ENCODE measurements around the gene SPATA20. TPM values are rescaled to one million over a fixed set of nuclear protein-coding genes. Genes with fewer than 3 reads are reported as not detected.

The SPATA20 gene
- total RNA-seq, 4 donors from 2014 or later, result 22.3 to 67.9 (median 29.1) TPM

GRCh38 chr17:50536683-50537646 lies 10.0 kb upstream of the SPATA20 start:
- in situ Hi-C loops (cut with MboI; ENCODE audit: low sequenced_read_pairs in 4 of 4) (loop anchor here in 2 of 4 donors (25.0 kb wide), 2 partner anchors 100 to 300 kb away; partner anchors contain the start of genes ABCC3 (in 1 of the 2) and WFIKKN2 (in 1 of the 2)), intact Hi-C loops (cut with DNase I; ENCODE audit: low total_unique reads) (no loop called here)
- ATAC-seq, result no peak
- TF ChIP-seq POLR2A (IDR thresholded peaks at IDR 0.05) (no peak), CTCF (IDR thresholded peaks at IDR 0.05 in 4 of 5, conservative IDR thresholded peaks at IDR 0.05 in 1 of 5) (no peak)
- Histone ChIP-seq H3K4me1 (peaks cover 8 to 27% of the 10 kb centered on the region in 2 donors), H3K27ac (no peak overlapping the region), H3K36me3 (no peaks in the 10 kb centered on the region), H3K4me3 (no peak overlapping the region), H3K9me3 (no peaks in the 10 kb centered on the region), H3K27me3 (peaks cover 9 to 14% (median 10%) of the 10 kb centered on the region in 3 donors)
- DNase-seq, result no peak

- Histone ChIP-seq H3K27ac (no peak overlapping the region), H3K4me1 (peaks cover 14 to 26% of the 10 kb centered on the region in 2 donors), H3K36me3 (no peaks in the 10 kb centered on the region), H3K9me3 (no peaks in the 10 kb centered on the region), H3K27me3 (peaks cover 0 to 5% (median under 1%) of the 10 kb centered on the region in 3 donors), H3K4me3 (no peak overlapping the region)
- no peak for TF ChIP-seq CTCF (IDR thresholded peaks at IDR 0.05 in 4 of 5, conservative IDR thresholded peaks at IDR 0.05 in 1 of 5)
- TF ChIP-seq POLR2A (IDR thresholded peaks at IDR 0.05), result no peak
- intact Hi-C loops (cut with DNase I; ENCODE audit: low total_unique reads) (no loop called here), in situ Hi-C loops (cut with MboI; ENCODE audit: low sequenced_read_pairs in 4 of 4) (loop anchor here in 2 of 4 donors (25.0 kb wide), 2 partner anchors 99 to 299 kb away; partner anchors contain the start of genes ABCC3 (in 1 of the 2) and WFIKKN2 (in 1 of the 2))
- DNase-seq (no peak), ATAC-seq (no peak)
Measured at GRCh38 chr17:50537721-50538548, 9.0 kb upstream of the SPATA20 start.

GRCh38 chr17:50538549-50539410 lies 8.2 kb upstream of the SPATA20 start:
- in situ Hi-C loops (cut with MboI; ENCODE audit: low sequenced_read_pairs in 4 of 4), result loop anchor here in 2 of 4 donors (25.0 kb wide), 2 partner anchors 99 to 299 kb away; partner anchors contain the start of genes ABCC3 (in 1 of the 2) and WFIKKN2 (in 1 of the 2)
- H3K27me3 ChIP-seq, result no peaks in the 10 kb centered on the region
- intact Hi-C loops (cut with DNase I; ENCODE audit: low total_unique reads), result no loop called here
- H3K36me3 ChIP-seq, result no peaks in the 10 kb centered on the region
- no peak for DNase-seq
- TF ChIP-seq POLR2A (IDR thresholded peaks at IDR 0.05), result no peak
- TF ChIP-seq CTCF (IDR thresholded peaks at IDR 0.05 in 4 of 5, conservative IDR thresholded peaks at IDR 0.05 in 1 of 5), result no peak
- no peaks in the 10 kb centered on the region for H3K9me3 ChIP-seq
- peaks cover 12 to 20% of the 10 kb centered on the region in 2 donors for H3K4me1 ChIP-seq
- no peak overlapping the region for H3K4me3 ChIP-seq
- no peak for ATAC-seq
- H3K27ac ChIP-seq, result no peak overlapping the region
